Right cardiac atrium (tissue), 5 donors: ENCODE results near the gene RADIL. TPM values are rescaled to one million over a fixed set of nuclear protein-coding genes. Genes with fewer than 3 reads are reported as not detected.

Experiments used
- ATAC-seq, 2 donors: fragments of 200-7000 bp; cut with Tn5 transposase; one replicate each; pipeline versions ENCODE4 v1.8.0 to v1.9.1; 2020; ENCODE audit warnings: moderate library complexity in 2 of 2, mild to moderate bottlenecking in 1 of 2
- DNase-seq, 3 donors: peaks; one replicate each; pipeline ENCODE4 v3.0.0-alpha.2; 2020
- H3K27ac ChIP-seq: one replicate; pipeline ENCODE4 v1.5.1; 2013; ENCODE audit warnings: mild to moderate bottlenecking, low read length, control low read depth, moderate library complexity
- H3K27me3 ChIP-seq: one replicate; pipeline ENCODE4 v1.6.1; 2013; ENCODE audit not compliant: control insufficient read depth, insufficient read depth
- H3K4me1 ChIP-seq: one replicate; pipeline ENCODE4 v1.6.1; 2013; ENCODE audit warnings: low read length; ENCODE audit not compliant: control insufficient read depth, insufficient read depth
- H3K4me3 ChIP-seq: one replicate; pipeline ENCODE4 v1.5.1; 2013; ENCODE audit warnings: low read length, control low read depth
- H3K9me3 ChIP-seq: one replicate; pipeline ENCODE4 v1.6.1; 2013; ENCODE audit warnings: low read length; ENCODE audit not compliant: control insufficient read depth
- WGBS: extraction: QIAGEN DNeasy Blood & Tissue Kit; methylation state at CpG from one replicate; pipeline ENCODE4 v1.1.7; 2013; 5-methylcytosine and 5-hydroxymethylcytosine counted together
- intact Hi-C, 4 donors: fragments of 100-400 bp; cut with DNase I; formaldehyde crosslinking; loops; one replicate each; pipeline versions ENCODE4 v1.11.0 to v1.14.0; 2022 to 2023
- polyA plus RNA-seq: library from polyadenylated mRNA; stranded (reverse); fragments of 200-250 nt; gene quantifications from one replicate; pipeline ENCODE4 v1.2.3, GENCODE V29; 2013
- total RNA-seq, 4 donors: library from RNA; stranded (reverse); fragmentation: NEBNext Ultra II Directional; extraction: Animal tissue kit (Norgen Biotek cat#: 25700); gene quantifications; one replicate each; pipeline ENCODE4 v1.2.1, GENCODE V29; 2021
- donor health status: healthy with polysubstance abuse.
- donor health status: DM: no; HTN: yes; CAD: no.
- donor health status: DM: no; HTN: no; CAD: no.
- donor health status: DM: no; HTN: yes; CAD: no; lungs with severe emphysema.
- donor health status: DM: yes; HTN: yes; CAD: no.

The RADIL gene
- total and polyA plus RNA-seq, 5 donors, result 4.7 to 12.0 (median 8.6) TPM

GRCh38 chr7:4836206-4836661, 47.3 kb downstream of the RADIL start:
- no peaks in the 10 kb centered on the region for H3K4me1 ChIP-seq
- no peaks in the 10 kb centered on the region for H3K9me3 ChIP-seq
- intact Hi-C loops, result loop anchor here in 3 of 4 donors (10.0 kb wide), 2 partner anchors 49 to 249 kb away; partner anchors contain the start of gene RADIL (in 1 of the 3)
- WGBS, result 96% methylated on average over 30 of the region's 30 CpGs
- ATAC-seq (no peak), DNase-seq (peak in 2 of 3 donors; percentile 46 to 47)
- no peak overlapping the region for H3K27ac ChIP-seq
- no peak overlapping the region for H3K4me3 ChIP-seq
- no peaks in the 10 kb centered on the region for H3K27me3 ChIP-seq

- intact Hi-C loops, result loop anchor here in 3 of 4 donors (10.0 kb wide), 2 partner anchors 49 to 249 kb away; partner anchors contain the start of gene RADIL (in 1 of the 3)
- WGBS, result 92% methylated on average over 28 of the region's 28 CpGs
- DNase-seq, result peak in 2 of 3 donors; percentile 46 to 51
These were observed 47.9 kb downstream of the RADIL start for GRCh38 chr7:4835398-4836205.

GRCh38 chr7:4834601-4835397, 48.7 kb downstream of the RADIL start:
- intact Hi-C loops, result loop anchor here (5.0 to 10.0 kb wide), 3 partner anchors 48 to 250 kb away; partner anchors contain the start of gene RADIL (in 3 of the 4)
- peak in 1 of 3 donors; percentile 58 for DNase-seq

More at GRCh38 chr7:4835398-4836205, 47.9 kb downstream of the RADIL start:
- no peaks in the 10 kb centered on the region for H3K27me3 ChIP-seq
- H3K27ac ChIP-seq, result no peak overlapping the region
- no peak overlapping the region for H3K4me3 ChIP-seq
- H3K4me1 ChIP-seq, result no peaks in the 10 kb centered on the region
- ATAC-seq, result no peak
- H3K9me3 ChIP-seq, result no peaks in the 10 kb centered on the region

GRCh38 chr7:4833691-4834600, 49.6 kb downstream of the RADIL start:
- peak in 1 of 3 donors; percentile 37 for DNase-seq
- ATAC-seq, result no peak
- 86% methylated on average over 36 of the region's 36 CpGs for WGBS
- Histone ChIP-seq H3K9me3 (no peaks in the 10 kb centered on the region), H3K27me3 (no peaks in the 10 kb centered on the region), H3K4me1 (no peaks in the 10 kb centered on the region), H3K27ac (no peak overlapping the region), H3K4me3 (no peak overlapping the region)
- intact Hi-C loops, result loop anchor here (5.0 to 10.0 kb wide), 3 partner anchors 48 to 251 kb away; partner anchors contain the start of gene RADIL (in 3 of the 4)

More at GRCh38 chr7:4834601-4835397, 48.7 kb downstream of the RADIL start:
- H3K27me3 ChIP-seq, result no peaks in the 10 kb centered on the region
- H3K9me3 ChIP-seq, result no peaks in the 10 kb centered on the region
- H3K27ac ChIP-seq, result no peak overlapping the region
- no peak overlapping the region for H3K4me3 ChIP-seq
- no peak for ATAC-seq
- WGBS, result 96% methylated on average over 60 of the region's 60 CpGs
- H3K4me1 ChIP-seq, result no peaks in the 10 kb centered on the region

GRCh38 chr7:4833176-4833575, 50.3 kb downstream of the RADIL start:
- ATAC-seq, result no peak
- DNase-seq, result no peak
- Histone ChIP-seq H3K4me1 (no peaks in the 10 kb centered on the region), H3K27ac (no peak overlapping the region), H3K27me3 (no peaks in the 10 kb centered on the region), H3K9me3 (no peaks in the 10 kb centered on the region), H3K4me3 (no peak overlapping the region)
- intact Hi-C loops, result loop anchor here (5.0 to 10.0 kb wide), 3 partner anchors 49 to 252 kb away; partner anchors contain the start of gene RADIL (in 3 of the 4)
- WGBS, result 80% methylated on average over 17 of the region's 17 CpGs

- Histone ChIP-seq H3K4me3 (no peak overlapping the region), H3K27me3 (no peaks in the 10 kb centered on the region), H3K9me3 (no peaks in the 10 kb centered on the region), H3K4me1 (no peaks in the 10 kb centered on the region), H3K27ac (no peak overlapping the region)
- 94% methylated on average over 16 of the region's 16 CpGs for WGBS
- intact Hi-C loops, result loop anchor here (5.0 to 10.0 kb wide), 3 partner anchors 50 to 252 kb away; partner anchors contain the start of gene RADIL (in 3 of the 4)
- ATAC-seq (no peak), DNase-seq (no peak)
These were observed 50.8 kb downstream of the RADIL start for GRCh38 chr7:4832711-4833110.

GRCh38 chr7:4831723-4832495, 51.6 kb downstream of the RADIL start:
- DNase-seq (peak in 1 of 3 donors; percentile 36), ATAC-seq (peak in 1 of 2 donors; percentile 71)
- no peaks in the 10 kb centered on the region for H3K27me3 ChIP-seq
- H3K9me3 ChIP-seq, result no peaks in the 10 kb centered on the region
- H3K4me3 ChIP-seq, result no peak overlapping the region
- no peaks in the 10 kb centered on the region for H3K4me1 ChIP-seq
- H3K27ac ChIP-seq, result no peak overlapping the region
- intact Hi-C loops, result loop anchor here (5.0 to 10.0 kb wide), 3 partner anchors 50 to 253 kb away; partner anchors contain the start of gene RADIL (in 3 of the 4)
- 78% methylated on average over 17 of the region's 17 CpGs for WGBS

GRCh38 chr7:4830176-4830575, 53.3 kb downstream of the RADIL start:
- H3K27me3 ChIP-seq, result no peaks in the 10 kb centered on the region
- no peaks in the 10 kb centered on the region for H3K9me3 ChIP-seq
- H3K4me3 ChIP-seq, result no peak overlapping the region
- ATAC-seq (peak; percentile 79 to 89), DNase-seq (peak; percentile 81 to 92 (median 91))
- no peak overlapping the region for H3K27ac ChIP-seq
- WGBS, result 35% methylated on average over 14 of the region's 14 CpGs
- intact Hi-C loops, result loop anchor here (5.0 to 10.0 kb wide), 3 partner anchors 52 to 255 kb away; partner anchors contain the start of gene RADIL (in 3 of the 4)
- no peaks in the 10 kb centered on the region for H3K4me1 ChIP-seq

GRCh38 chr7:4828720-4829383, 54.7 kb downstream of the RADIL start:
- no peaks in the 10 kb centered on the region for H3K9me3 ChIP-seq
- no peaks in the 10 kb centered on the region for H3K4me1 ChIP-seq
- ATAC-seq (peak in 1 of 2 donors; percentile 62), DNase-seq (peak in 2 of 3 donors; percentile 49)
- H3K4me3 ChIP-seq, result no peak overlapping the region
- intact Hi-C loops, result no loop called here
- H3K27me3 ChIP-seq, result no peaks in the 10 kb centered on the region
- 73% methylated on average over 17 of the region's 17 CpGs for WGBS
- no peak overlapping the region for H3K27ac ChIP-seq
